ENCODE data around the gene RNF32. TPM values are rescaled to one million over a fixed set of nuclear protein-coding genes. Genes with fewer than 3 reads are reported as not detected.

RNF32 gene
- total RNA-seq, 1 donor from 2014 or later, result 1.9 TPM

DNA sequence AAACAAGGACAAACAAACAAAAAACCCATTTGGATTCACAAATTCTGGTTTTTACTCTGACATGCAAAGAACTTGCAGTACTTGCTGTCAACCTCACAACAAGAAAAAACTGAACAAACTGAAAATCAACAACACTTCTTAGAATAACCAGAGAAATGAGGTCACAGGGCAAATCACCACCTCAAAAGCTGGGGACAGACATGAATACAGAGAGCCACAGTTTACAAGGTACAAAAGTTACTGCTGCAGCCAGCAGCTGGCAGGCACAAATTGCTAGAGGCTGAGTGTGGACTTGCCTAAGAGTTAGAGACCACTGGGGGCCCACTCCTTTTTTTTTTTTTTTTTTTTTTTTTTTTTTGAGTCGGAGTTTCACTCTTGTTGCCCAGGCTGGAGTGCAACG is 15.0 kb upstream of the RNF32 start:
- H3K27me3 ChIP-seq, result no peaks in the 10 kb centered on the region
- no peak overlapping the region for H3K4me3 ChIP-seq
- ATAC-seq (no peak), DNase-seq (no peak)
- no peaks in the 10 kb centered on the region for H3K4me1 ChIP-seq
- H3K27ac ChIP-seq, result no peak overlapping the region
- TF ChIP-seq, protein P1, sequence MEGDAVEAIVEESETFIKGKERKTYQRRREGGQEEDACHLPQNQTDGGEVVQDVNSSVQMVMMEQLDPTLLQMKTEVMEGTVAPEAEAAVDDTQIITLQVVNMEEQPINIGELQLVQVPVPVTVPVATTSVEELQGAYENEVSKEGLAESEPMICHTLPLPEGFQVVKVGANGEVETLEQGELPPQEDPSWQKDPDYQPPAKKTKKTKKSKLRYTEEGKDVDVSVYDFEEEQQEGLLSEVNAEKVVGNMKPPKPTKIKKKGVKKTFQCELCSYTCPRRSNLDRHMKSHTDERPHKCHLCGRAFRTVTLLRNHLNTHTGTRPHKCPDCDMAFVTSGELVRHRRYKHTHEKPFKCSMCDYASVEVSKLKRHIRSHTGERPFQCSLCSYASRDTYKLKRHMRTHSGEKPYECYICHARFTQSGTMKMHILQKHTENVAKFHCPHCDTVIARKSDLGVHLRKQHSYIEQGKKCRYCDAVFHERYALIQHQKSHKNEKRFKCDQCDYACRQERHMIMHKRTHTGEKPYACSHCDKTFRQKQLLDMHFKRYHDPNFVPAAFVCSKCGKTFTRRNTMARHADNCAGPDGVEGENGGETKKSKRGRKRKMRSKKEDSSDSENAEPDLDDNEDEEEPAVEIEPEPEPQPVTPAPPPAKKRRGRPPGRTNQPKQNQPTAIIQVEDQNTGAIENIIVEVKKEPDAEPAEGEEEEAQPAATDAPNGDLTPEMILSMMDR (IDR thresholded peaks at IDR 0.05), result no peak
- H3K9me3 ChIP-seq, result no peaks in the 10 kb centered on the region
- no peaks in the 10 kb centered on the region for H3K36me3 ChIP-seq
- intact Hi-C loops (cut with DNase I), result no loop called here

DNA sequence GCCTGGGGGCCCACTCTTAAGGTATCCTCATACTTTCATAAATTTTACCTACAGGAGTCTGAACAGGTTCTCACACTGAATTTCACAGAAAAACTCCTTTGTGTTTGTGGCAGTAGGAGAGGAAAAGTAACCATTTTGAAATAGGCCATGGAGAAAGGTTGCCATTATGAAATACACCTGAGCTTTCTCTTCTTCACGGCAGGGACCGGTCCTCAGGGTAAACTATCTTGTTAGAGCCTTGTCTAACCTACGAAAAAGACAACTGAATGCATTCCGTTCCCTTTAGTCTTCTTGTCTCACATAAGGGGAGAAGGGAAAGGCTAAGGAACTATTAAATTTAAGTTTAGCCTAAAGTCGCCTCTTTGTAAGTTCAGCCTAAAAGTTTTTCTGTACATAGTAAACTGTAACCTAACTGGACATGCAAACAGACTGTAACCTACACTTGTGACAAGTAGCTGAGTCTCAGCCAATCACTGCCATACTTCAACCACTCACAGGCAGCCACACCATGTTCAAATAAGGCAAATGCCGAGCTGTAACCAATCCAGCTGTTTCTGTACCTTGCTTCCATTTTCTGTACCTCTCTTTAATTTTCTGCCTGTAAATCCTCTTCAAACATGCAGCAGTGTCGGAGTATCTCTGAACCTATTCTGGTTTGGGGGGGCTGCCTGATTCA is 14.2 kb upstream of the RNF32 start:
- DNase-seq, result no peak
- H3K36me3 ChIP-seq, result no peaks in the 10 kb centered on the region
- TF ChIP-seq, protein P1 (IDR thresholded peaks at IDR 0.05), result no peak

DNA sequence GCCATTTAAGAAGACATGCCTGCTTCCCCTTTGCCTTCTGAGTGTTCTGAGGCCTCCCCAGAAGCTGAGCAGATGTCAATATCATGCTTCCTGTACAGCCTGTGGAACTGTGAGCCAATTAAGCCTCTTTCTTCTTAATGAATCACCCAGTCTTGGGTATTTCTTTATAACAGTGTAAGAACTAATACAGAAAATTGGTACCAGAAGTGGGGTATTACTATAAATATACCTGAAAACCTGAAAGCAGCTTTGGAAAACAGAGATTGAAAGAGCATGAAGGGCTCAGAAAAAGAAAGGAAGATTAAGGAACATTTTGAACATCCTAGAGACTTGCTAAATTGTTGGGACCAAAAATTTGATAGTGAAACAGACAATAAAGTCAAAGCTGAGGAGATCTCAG is 12.0 kb upstream of the RNF32 start:
- TF ChIP-seq, protein P1 (IDR thresholded peaks at IDR 0.05), result no peak
- intact Hi-C loops (cut with DNase I), result no loop called here
- no peak for ATAC-seq

More for the DNA sequence above, 14.2 kb upstream of the RNF32 start:
- H3K9me3 ChIP-seq, result no peaks in the 10 kb centered on the region
- H3K27ac ChIP-seq, result peak overlapping the region; percentile 14
- ATAC-seq, result peak; percentile 96
- intact Hi-C loops (cut with DNase I), result no loop called here
- H3K4me1 ChIP-seq, result no peaks in the 10 kb centered on the region
- H3K4me3 ChIP-seq, result no peak overlapping the region
- H3K27me3 ChIP-seq, result no peaks in the 10 kb centered on the region

DNA sequence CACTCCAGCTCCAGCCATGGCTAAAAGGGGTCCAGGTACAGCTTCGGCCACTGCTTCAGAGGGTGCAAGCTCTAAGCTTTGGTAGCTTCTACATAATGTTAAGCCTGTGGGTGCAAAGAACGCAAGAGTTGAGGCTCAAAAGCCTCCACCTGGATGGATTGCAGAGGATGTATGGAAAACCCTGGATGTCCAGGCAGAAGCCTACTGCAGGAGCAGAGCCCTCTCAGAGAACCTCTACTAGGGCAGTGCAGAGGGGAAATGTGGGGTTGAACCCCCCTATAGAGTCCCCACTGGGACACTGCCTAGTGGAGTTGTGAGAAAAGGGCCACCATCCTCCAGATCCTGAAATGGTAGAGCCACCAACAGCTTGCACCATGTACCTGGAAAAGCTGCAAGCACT is 10.7 kb upstream of the RNF32 start:
- ATAC-seq, result no peak
- no peaks in the 10 kb centered on the region for H3K9me3 ChIP-seq
- DNase-seq, result no peak
- no peaks in the 10 kb centered on the region for H3K4me1 ChIP-seq
- H3K36me3 ChIP-seq, result no peaks in the 10 kb centered on the region
- H3K27ac ChIP-seq, result no peak overlapping the region
- H3K27me3 ChIP-seq, result no peaks in the 10 kb centered on the region
- TF ChIP-seq, protein P1 (IDR thresholded peaks at IDR 0.05), result no peak
- intact Hi-C loops (cut with DNase I), result no loop called here
- H3K4me3 ChIP-seq, result no peak overlapping the region

More for the DNA sequence above, 12.0 kb upstream of the RNF32 start:
- Histone ChIP-seq H3K36me3 (no peaks in the 10 kb centered on the region), H3K4me1 (no peaks in the 10 kb centered on the region), H3K9me3 (no peaks in the 10 kb centered on the region), H3K27ac (no peak overlapping the region), H3K27me3 (no peaks in the 10 kb centered on the region), H3K4me3 (no peak overlapping the region)
- no peak for DNase-seq

DNA sequence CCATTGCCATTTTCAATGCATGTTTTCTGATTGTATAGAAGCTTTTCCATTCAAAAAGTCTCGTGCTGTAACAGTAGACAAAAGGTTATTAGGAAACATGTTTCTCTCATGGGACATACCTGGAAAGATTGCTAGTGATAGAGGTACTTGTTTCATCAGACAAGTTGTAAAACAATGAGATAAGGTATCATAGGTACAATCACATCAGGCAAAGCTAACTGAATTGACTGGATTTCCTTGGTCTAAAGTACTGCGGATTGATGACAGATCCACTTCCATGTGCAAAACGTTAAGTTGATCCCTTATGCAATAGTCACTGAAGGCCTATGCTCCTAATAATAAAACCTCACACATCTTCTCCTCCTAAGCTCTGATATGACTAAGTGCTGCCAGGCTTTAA is 6.5 kb upstream of the RNF32 start:
- TF ChIP-seq, protein P1 (IDR thresholded peaks at IDR 0.05), result no peak
- H3K27me3 ChIP-seq, result no peaks in the 10 kb centered on the region
- DNase-seq (no peak), ATAC-seq (no peak)
- H3K9me3 ChIP-seq, result no peaks in the 10 kb centered on the region
- peaks cover 5% of the 10 kb centered on the region for H3K4me1 ChIP-seq
- no peak overlapping the region for H3K4me3 ChIP-seq
- intact Hi-C loops (cut with DNase I), result no loop called here
- no peak overlapping the region for H3K27ac ChIP-seq
- H3K36me3 ChIP-seq, result no peaks in the 10 kb centered on the region

Data from upper lobe of right lung (tissue), 1 donor.